Trophoblast cell (in vitro differentiated cells and primary cell): Measurements from ENCODE around the gene KRTAP10-4. TPM values are rescaled to one million over a fixed set of nuclear protein-coding genes. Genes with fewer than 3 reads are reported as not detected.
"Not testable (repeated sequence)": the region's sequence is repeated elsewhere in the genome, so short reads cannot be mapped to it uniquely, and the experiment has no call there.

Experiments used
- DNase-seq, 2 donors: peaks; one replicate each; pipeline ENCODE4 v3.0.0-alpha.2; 2016
- H2AFZ ChIP-seq: 2 replicates; pipeline ENCODE4 v1.6.1; 2013; ENCODE audit warnings: low read length, moderate library complexity, mild to moderate bottlenecking; ENCODE audit not compliant: insufficient read depth, poor library complexity
- H2AK5ac ChIP-seq: 2 replicates; pipeline ENCODE4 v1.6.1; 2013; ENCODE audit warnings: mild to moderate bottlenecking, low read length
- H2BK120ac ChIP-seq: 2 replicates; pipeline ENCODE4 v1.6.1; 2013; ENCODE audit warnings: low read length, mild to moderate bottlenecking, moderate library complexity; ENCODE audit not compliant: insufficient read depth, poor library complexity
- H2BK12ac ChIP-seq: 2 replicates; pipeline ENCODE4 v1.6.1; 2013; ENCODE audit warnings: mild to moderate bottlenecking, low read length, moderate library complexity
- H2BK5ac ChIP-seq: 2 replicates; pipeline ENCODE4 v1.6.1; 2013; ENCODE audit warnings: low read length, low read depth, moderate library complexity, mild to moderate bottlenecking; ENCODE audit not compliant: poor library complexity
- H3K14ac ChIP-seq: 2 replicates; pipeline ENCODE4 v1.6.1; 2013; ENCODE audit warnings: mild to moderate bottlenecking, low read length
- H3K18ac ChIP-seq: 2 replicates; pipeline ENCODE4 v1.6.1; 2013; ENCODE audit warnings: mild to moderate bottlenecking, low read length
- H3K23ac ChIP-seq: 2 replicates; pipeline ENCODE4 v1.6.1; 2013; ENCODE audit warnings: low read length
- H3K27ac ChIP-seq: 2 replicates; pipeline ENCODE4 v1.5.1; 2013; ENCODE audit warnings: low read depth, mild to moderate bottlenecking, inconsistent platforms, low read length, moderate library complexity
- H3K27me3 ChIP-seq: 2 replicates; pipeline ENCODE4 v1.6.1; 2013; ENCODE audit warnings: inconsistent platforms, mild to moderate bottlenecking, low read length, moderate library complexity; ENCODE audit not compliant: insufficient read depth
- H3K36me3 ChIP-seq, 2 experiments: 1 replicate in 1 of 2; 2 replicates in 1 of 2; pipeline ENCODE4 v1.6.1; 2013; ENCODE audit warnings: low read length in 2 of 2, mild to moderate bottlenecking in 2 of 2, moderate library complexity in 1 of 2; ENCODE audit not compliant: insufficient read depth in 2 of 2, control insufficient read depth in 1 of 2
- H3K4ac ChIP-seq: 2 replicates; pipeline ENCODE4 v1.6.1; 2013; ENCODE audit warnings: low read depth, mild to moderate bottlenecking, low read length, moderate library complexity
- H3K4me1 ChIP-seq, 2 experiments: 1 replicate in 1 of 2; 2 replicates in 1 of 2; pipeline ENCODE4 v1.6.1; 2013; ENCODE audit warnings: low read length in 2 of 2, mild to moderate bottlenecking in 2 of 2, moderate library complexity in 1 of 2; ENCODE audit not compliant: insufficient read depth in 2 of 2, control insufficient read depth in 1 of 2
- H3K4me2 ChIP-seq: 2 replicates; pipeline ENCODE4 v1.6.1; 2013; ENCODE audit warnings: inconsistent platforms, mild to moderate bottlenecking, low read length, moderate library complexity
- H3K4me3 ChIP-seq: 2 replicates; pipeline ENCODE4 v1.5.1; 2013; ENCODE audit warnings: mild to moderate bottlenecking, low read depth, low read length, inconsistent platforms
- H3K79me1 ChIP-seq: one replicate; pipeline ENCODE4 v1.6.1; 2013; ENCODE audit warnings: low read length
- H3K79me2 ChIP-seq: 2 replicates; pipeline ENCODE4 v1.6.1; 2013; ENCODE audit warnings: low read length, mild to moderate bottlenecking; ENCODE audit not compliant: control insufficient read depth, insufficient read depth, poor library complexity
- H3K9ac ChIP-seq: 2 replicates; pipeline ENCODE4 v1.6.1; 2013; ENCODE audit warnings: mild to moderate bottlenecking, low read length
- H3K9me3 ChIP-seq: 2 replicates; pipeline ENCODE4 v1.6.1; 2013; ENCODE audit warnings: low read depth, mild to moderate bottlenecking, control low read depth, inconsistent platforms, low read length; ENCODE audit not compliant: insufficient read depth
- H4K12ac ChIP-seq: 2 replicates; pipeline ENCODE4 v1.6.1; 2013; ENCODE audit warnings: low read depth, mild to moderate bottlenecking, low read length, moderate library complexity
- H4K8ac ChIP-seq: 2 replicates; pipeline ENCODE4 v1.6.1; 2013; ENCODE audit warnings: low read depth, mild to moderate bottlenecking, low read length, moderate library complexity
- H4K91ac ChIP-seq: one replicate; pipeline ENCODE4 v1.6.1; 2013; ENCODE audit warnings: low read depth, mild to moderate bottlenecking, low read length, moderate library complexity
- WGBS: extraction: QIAGEN DNeasy Blood & Tissue Kit; methylation state at CpG from one replicate; pipeline ENCODE4 v1.1.7; 2013; ENCODE audit warnings: missing lambda C conversion rate; ENCODE audit not compliant: insufficient read length, insufficient coverage; ENCODE audit errors: extremely low coverage; 5-methylcytosine and 5-hydroxymethylcytosine counted together
- polyA plus RNA-seq: library from polyadenylated mRNA; stranded (reverse); fragments of 200-250 nt; gene quantifications from 2 replicates; pipeline ENCODE4 v1.2.3, GENCODE V29; 2013

The KRTAP10-4 gene
- polyA plus RNA-seq, result not detected in 2 replicates

GRCh38 chr21:44573630-44574456, at the start of gene KRTAP10-4:
Gene KRTAP10-4, plus strand, starts transcription at chr21:44573729. Its CDS starts 30 bp downstream, at chr21:44573759.
- not testable (repeated sequence) for H3K23ac ChIP-seq, DNase-seq

GRCh38 chr21:44524414-44525371, 48.8 kb upstream of the KRTAP10-4 start:
- H3K9me3 ChIP-seq, result peaks cover 3% of the 10 kb centered on the region
- no peak overlapping the region for H4K12ac ChIP-seq
- H3K27ac ChIP-seq, result no peak overlapping the region
- no peak overlapping the region for H2AFZ ChIP-seq
- H3K4me1 ChIP-seq, result peaks cover 3 to 7% of the 10 kb centered on the region in 2 experiments
- no peak overlapping the region for H3K23ac ChIP-seq
- no peak overlapping the region for H2BK120ac ChIP-seq
- no peak overlapping the region for H3K4me3 ChIP-seq
- no CpG with 5 or more reads among the region's 2 CpGs for WGBS
- H4K8ac ChIP-seq, result no peak overlapping the region
- H3K9ac ChIP-seq, result no peak overlapping the region
- H4K91ac ChIP-seq, result no peak overlapping the region
- H2BK12ac ChIP-seq, result no peak overlapping the region
- no peak overlapping the region for H3K4ac ChIP-seq
- H2AK5ac ChIP-seq, result no peak overlapping the region
- H3K4me2 ChIP-seq, result no peak overlapping the region
- no peaks in the 10 kb centered on the region for H3K79me2 ChIP-seq
- H3K14ac ChIP-seq, result no peak overlapping the region
- H3K79me1 ChIP-seq, result no peaks in the 10 kb centered on the region
- no peak overlapping the region for H2BK5ac ChIP-seq
- no peak overlapping the region for H3K18ac ChIP-seq
- DNase-seq, result no peak
- H3K27me3 ChIP-seq, result no peaks in the 10 kb centered on the region
- no peaks in the 10 kb centered on the region for H3K36me3 ChIP-seq

More at GRCh38 chr21:44573630-44574456, at the start of gene KRTAP10-4:
- H3K79me1 ChIP-seq, H2AK5ac ChIP-seq, H3K36me3 ChIP-seq, H2BK12ac ChIP-seq, H3K4me2 ChIP-seq, H4K12ac ChIP-seq, H2BK120ac ChIP-seq, H3K4me1 ChIP-seq, H2AFZ ChIP-seq, H3K4ac ChIP-seq, H2BK5ac ChIP-seq, H3K9ac ChIP-seq, H4K8ac ChIP-seq, H3K79me2 ChIP-seq, H3K27ac ChIP-seq, H3K4me3 ChIP-seq, H3K27me3 ChIP-seq, H3K18ac ChIP-seq, H3K14ac ChIP-seq, H4K91ac ChIP-seq: not testable (repeated sequence)
- H3K9me3 ChIP-seq, result peaks cover 21% of the 10 kb centered on the region
- WGBS, result no CpG with 5 or more reads among the region's 25 CpGs

GRCh38 chr21:44525391-44526095, 48.0 kb upstream of the KRTAP10-4 start:
- Histone ChIP-seq H2AK5ac (no peak overlapping the region), H2AFZ (no peak overlapping the region), H3K27ac (no peak overlapping the region), H3K23ac (no peak overlapping the region), H4K91ac (no peak overlapping the region), H2BK12ac (no peak overlapping the region), H3K4ac (no peak overlapping the region), H3K4me2 (no peak overlapping the region), H3K9me3 (no peaks in the 10 kb centered on the region), H3K4me3 (no peak overlapping the region), H3K27me3 (no peaks in the 10 kb centered on the region), H3K4me1 (peaks cover 3 to 7% of the 10 kb centered on the region in 2 experiments), H3K79me1 (no peaks in the 10 kb centered on the region), H2BK120ac (no peak overlapping the region), H3K79me2 (no peaks in the 10 kb centered on the region), H2BK5ac (no peak overlapping the region), H3K9ac (no peak overlapping the region), H3K36me3 (no peaks in the 10 kb centered on the region), H4K12ac (no peak overlapping the region), H4K8ac (no peak overlapping the region), H3K18ac (no peak overlapping the region), H3K14ac (no peak overlapping the region)
- DNase-seq, result no peak
- no CpG with 5 or more reads among the region's 20 CpGs for WGBS
